ENCODE measurements around the gene PTPRD.
"Not testable (repeated sequence)": the region's sequence is repeated elsewhere in the genome, so short reads cannot be mapped to it uniquely, and the experiment has no call there.

PTPRD gene

DNA sequence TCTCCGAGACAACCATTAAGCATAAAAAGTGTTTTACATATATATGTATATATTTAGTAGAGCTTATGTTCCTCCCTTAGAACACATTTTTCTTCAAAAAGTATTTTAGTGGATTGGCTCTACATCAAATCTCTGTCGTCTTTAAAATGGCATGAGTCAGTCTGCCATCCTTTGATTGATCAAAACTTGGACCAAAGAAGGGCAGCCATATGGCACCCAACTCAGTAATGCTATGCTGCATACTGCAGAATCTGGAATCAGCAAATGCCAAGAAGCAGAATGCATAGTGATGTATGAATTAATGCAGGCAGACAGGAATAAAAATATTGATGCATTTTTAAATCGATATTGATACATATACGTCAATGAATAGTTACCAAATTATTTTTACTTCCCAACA is 1074.4 kb downstream of the PTPRD start:
- in situ Hi-C loops (cut with MboI; ENCODE audit: low sequenced_read_pairs): no loop called here

DNA sequence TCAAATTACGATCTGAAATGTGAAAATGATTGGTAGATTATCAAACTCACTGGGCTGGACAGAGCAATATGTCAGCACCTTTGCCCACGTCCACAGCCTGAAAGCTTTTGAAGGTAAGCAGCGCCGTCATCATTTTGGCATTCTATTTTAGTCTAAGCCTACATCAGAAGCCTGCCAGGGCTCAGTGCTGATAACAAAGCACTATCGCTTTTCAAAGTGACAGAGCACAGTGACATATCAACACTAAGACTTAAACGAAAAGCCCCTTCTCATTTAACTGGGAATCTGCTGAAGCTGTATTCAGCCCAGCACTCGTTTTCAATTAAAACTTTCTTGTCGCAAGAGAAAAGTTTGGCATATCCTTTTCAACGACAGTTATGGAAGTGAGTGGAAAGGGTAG is 1076.3 kb downstream of the PTPRD start:
- in situ Hi-C loops (cut with MboI; ENCODE audit: low sequenced_read_pairs): no loop called here

DNA sequence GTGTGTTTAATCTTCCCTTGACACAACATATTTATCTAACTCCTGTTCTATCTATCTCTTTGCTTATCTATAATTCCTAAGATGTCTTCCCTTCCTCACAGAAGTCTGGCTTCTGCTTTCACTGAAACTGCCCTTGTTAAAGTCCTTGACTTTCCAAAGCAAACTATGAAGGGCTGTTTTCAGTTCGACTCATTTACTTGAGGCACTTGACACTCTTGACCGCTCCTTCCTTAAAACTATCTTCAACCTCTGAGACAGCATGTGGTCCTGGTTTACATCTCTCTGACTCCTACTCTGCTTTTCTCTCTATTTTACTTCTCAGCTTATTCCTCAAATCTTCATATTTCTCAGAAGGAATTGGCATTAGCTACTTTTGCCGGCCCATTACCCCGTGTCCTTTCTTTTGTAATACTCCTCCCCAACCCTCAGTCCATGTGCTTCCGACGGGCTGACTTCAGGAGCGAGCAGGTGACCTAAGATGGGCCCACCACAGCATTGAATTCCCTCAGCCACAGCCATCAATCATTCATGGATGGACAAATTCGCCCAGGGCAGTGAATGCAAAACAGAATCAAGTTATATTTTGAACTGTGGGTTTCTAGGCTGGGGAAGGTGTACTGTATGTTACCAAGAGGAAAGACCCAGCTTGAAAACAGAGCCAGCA is 1089.2 kb downstream of the PTPRD start:
- in situ Hi-C loops (cut with MboI; ENCODE audit: low sequenced_read_pairs): no loop called here

DNA sequence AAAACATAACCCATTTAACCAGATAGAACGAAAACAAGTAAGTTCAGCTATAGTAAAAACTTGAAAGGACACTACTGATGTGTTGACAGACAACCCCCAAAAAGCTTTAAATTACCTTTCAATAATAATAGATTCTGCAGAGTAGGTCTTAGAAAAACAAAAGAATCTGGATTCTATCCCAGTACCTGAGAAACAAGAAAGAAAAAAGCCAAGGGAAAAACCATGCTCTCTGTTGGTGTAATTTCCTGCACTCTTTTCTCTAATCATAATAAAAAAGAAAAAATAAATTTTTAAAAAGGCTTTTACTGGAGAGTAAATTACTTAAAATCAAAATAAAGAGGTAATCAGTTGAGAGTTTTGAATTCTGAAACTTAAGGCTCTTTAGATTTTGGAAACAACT is 1090.4 kb downstream of the PTPRD start:
- in situ Hi-C loops (cut with MboI; ENCODE audit: low sequenced_read_pairs): no loop called here

DNA sequence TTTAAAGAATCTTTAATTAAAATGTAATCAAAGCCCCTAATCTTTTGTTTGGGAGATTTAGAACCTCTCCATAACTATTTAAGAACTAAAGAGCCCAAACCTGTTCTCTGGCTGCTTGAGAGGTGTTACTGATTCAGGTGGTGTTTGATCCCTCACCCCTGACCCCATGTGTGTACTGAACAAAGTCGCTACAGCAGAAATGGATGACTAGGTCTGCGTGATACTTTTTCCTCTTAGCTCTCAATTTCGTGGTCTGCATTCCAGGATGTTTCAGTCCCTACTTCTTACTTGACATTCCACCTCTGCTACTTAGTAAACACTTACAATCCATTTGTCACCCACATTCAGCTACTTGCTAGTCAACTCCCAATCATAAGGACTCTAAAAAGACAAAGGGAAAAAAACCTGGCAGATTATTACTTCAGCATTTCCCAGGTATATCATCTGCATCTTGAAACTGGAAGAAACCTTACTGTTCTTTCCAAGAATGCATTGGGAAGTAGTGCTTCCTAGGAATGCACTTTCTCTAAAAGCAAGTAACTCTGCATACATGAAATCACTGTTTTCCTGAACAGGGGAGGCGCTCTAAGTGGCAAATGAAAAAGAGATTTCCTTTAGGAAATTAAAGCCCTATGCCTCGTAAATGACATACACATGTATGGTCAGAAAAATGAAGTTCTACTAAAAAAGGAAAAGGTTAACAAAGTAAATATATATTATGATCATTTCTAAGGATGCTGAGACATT is 1091.6 kb downstream of the PTPRD start:
- in situ Hi-C loops (cut with MboI; ENCODE audit: low sequenced_read_pairs): no loop called here

DNA sequence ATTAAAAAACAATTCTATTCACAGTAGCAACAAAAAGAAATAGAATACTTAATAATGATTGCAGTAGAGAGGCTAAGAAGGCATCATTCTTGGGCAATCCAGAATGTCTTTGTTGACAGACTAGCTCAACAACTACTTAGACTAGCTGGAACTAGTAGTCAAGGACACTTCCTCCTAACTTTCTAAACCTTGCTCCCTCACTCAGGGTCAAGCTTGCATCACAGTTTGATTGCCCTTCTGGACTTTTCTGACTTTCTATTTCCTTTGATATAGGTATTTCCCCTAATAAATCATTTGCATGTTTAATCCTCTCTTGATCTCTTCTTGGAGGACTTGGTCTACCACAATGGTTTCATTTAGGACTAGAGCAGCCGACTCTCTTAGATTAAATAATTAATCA is 1107.9 kb downstream of the PTPRD start:
- in situ Hi-C loops (cut with MboI; ENCODE audit: low sequenced_read_pairs): no loop called here

DNA sequence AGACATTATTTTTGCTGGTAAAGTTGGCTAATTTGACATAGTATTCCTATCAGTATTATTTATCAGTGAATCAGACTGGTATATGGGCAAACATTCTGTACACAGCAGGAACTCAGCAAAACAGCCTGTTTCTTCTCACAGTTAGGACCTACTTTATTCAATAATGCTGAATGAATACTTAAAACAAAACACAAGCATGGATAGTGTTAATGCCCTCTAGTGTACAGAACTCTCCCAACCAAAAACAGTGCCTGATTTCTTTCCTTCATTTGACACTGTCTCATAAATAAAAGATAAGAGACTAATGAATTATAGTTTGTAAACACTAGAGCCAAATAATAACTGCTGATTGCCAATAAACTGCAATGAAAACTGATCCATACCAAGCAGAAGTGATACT is 1113.3 kb downstream of the PTPRD start:
- in situ Hi-C loops (cut with MboI; ENCODE audit: low sequenced_read_pairs): no loop called here

GRCh38 chr9:9498846-9499245 is 1114.0 kb downstream of the PTPRD start:
- in situ Hi-C loops (cut with MboI; ENCODE audit: low sequenced_read_pairs): no loop called here

GRCh38 chr9:9498128-9498527 is 1114.7 kb downstream of the PTPRD start:
- in situ Hi-C loops (cut with MboI; ENCODE audit: low sequenced_read_pairs): no loop called here

DNA sequence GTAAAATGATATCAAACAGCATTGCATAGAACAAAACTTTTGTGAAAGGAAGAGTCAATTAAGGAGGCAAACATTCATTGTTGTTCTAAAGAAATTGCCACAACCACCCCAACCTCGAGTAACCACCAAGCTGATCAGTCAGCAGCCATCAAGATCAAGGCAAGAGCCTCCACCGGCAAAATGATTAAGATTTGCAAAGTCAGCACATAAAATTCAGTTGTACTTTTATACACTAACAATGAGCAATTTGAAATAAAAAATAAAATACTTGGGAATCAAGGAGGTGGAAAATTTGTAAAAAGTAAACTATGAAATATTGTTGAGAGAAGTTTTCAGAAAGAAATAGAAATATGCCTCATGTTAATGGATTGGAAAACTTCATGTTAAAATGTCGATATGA is 1118.5 kb downstream of the PTPRD start:
- in situ Hi-C loops (cut with MboI; ENCODE audit: low sequenced_read_pairs): no loop called here

DNA sequence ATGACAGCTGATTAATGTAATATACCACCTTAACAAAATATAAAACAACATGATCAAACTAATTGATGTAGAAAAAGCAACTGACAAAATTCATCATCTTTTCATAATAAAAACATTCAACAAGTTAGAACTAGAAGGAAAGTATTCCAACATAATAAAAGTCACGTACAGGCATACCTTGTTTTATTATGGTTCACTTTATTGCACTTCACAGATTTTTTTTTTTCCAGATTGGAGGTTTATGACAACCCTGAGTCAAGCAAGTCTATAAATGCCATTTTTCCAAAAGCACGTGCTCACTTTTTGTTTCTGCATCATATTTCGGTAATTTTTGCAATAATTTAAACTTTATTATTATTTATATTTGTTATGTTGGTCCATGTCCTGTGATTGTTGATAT is 1120.3 kb downstream of the PTPRD start:
- in situ Hi-C loops (cut with MboI; ENCODE audit: low sequenced_read_pairs): no loop called here

GRCh38 chr9:9489183-9489582 is 1123.6 kb downstream of the PTPRD start:
- in situ Hi-C loops (cut with MboI; ENCODE audit: low sequenced_read_pairs): no loop called here

GRCh38 chr9:9483175-9483574 is 1129.6 kb downstream of the PTPRD start:
- in situ Hi-C loops (cut with MboI; ENCODE audit: low sequenced_read_pairs): no loop called here

DNA sequence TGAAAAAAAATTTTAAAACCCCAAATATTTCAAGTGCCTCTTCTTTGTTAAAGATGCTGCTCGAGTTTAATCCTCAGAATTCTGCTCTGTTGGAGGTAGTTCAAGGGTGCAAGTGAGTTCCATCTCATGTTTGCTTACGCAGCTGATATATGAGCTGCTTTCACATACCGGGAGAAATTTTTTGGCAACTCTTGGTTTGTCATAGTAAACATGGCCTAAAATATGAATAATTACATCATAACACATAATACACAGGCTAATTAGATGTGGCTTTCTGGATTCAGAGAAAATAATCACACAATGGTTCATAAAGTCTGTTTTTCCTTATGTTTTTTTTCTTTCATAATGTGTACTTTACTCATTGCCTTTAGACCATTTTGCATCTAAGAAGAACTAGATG is 1134.1 kb downstream of the PTPRD start:
- in situ Hi-C loops (cut with MboI; ENCODE audit: low sequenced_read_pairs): no loop called here

- in situ Hi-C loops (cut with MboI; ENCODE audit: low sequenced_read_pairs): no loop called here
Observed at GRCh38 chr9:9469271-9469670, 1143.5 kb downstream of the PTPRD start.

DNA sequence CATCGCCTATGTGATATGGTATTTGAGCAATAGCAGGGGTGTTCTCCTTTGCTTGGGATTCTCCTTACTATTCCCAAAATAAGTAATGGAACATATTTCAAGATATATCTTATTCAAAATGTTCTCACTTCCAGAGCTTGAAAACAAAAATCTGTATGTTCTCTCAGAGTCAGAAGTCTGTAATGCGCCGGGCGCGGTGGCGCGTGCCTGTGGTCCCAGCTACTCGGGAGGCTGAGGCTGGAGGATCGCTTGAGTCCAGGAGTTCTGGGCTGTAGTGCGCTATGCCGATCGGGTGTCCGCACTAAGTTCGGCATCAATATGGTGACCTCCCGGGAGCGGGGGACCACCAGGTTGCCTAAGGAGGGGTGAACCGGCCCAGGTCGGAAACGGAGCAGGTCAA is 1170.9 kb downstream of the PTPRD start:
- in situ Hi-C loops (cut with MboI; ENCODE audit: low sequenced_read_pairs): not testable (repeated sequence)

DNA sequence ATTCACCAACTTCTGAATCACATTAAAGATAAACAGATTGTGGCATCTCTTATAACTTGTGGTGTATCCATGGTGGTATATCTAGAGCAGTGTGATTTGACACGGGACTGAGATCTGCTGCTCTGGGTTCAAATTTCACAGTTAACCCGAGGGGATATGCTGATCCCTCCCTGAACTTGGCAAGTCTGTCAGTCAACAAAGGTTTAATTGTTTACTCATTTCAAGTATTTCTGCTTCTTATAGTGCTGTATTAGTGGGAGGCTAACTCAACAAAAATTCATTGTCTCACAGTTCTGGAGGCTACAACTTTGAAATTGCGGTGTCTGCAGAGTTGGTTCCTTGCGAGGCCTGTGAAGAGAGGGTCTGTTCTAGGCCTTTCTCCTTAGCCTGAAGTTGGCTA is 1175.2 kb downstream of the PTPRD start:
- in situ Hi-C loops (cut with MboI; ENCODE audit: low sequenced_read_pairs): no loop called here

DNA sequence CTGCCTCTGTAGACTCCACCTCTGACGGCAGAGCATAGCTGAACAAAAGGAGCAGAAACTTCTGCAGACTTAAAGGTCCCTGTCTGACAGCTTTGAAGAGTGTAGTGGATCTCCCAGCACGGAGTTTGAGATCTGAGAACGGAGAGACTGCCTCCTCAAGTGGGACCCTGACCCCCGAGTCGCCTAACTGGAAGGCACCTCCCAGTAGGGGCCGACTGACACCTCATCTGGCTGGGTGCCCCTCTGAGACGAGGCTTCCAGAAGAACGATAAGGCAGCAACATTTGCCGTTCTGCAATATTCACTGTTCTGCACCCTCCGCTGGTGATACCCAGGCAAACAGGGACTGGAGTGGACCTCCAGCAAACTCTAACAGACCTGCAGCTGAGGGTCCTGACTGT is 1186.3 kb downstream of the PTPRD start:
- in situ Hi-C loops (cut with MboI; ENCODE audit: low sequenced_read_pairs): not testable (repeated sequence)

DNA sequence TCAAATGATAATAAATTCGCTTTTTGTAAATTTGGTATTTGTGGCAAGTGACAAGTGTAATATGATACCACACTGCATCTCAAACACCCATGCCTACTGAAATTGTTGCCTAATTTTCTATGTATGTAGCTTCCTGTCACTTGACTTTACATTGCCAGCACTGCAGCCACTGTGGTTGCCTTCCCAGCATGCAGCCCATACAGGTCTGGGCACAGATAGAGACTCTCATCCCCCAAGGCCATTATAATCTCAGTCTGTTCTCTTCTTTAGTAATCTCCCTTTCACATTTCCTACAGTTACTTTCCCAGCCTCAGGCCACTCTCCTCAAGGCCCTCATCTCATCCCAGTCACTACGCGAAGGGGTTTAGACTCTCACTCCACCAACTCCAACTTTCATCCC is 1200.6 kb downstream of the PTPRD start:
- in situ Hi-C loops (cut with MboI; ENCODE audit: low sequenced_read_pairs): no loop called here

GRCh38 chr9:9410736-9411135 is 1202.1 kb downstream of the PTPRD start:
- in situ Hi-C loops (cut with MboI; ENCODE audit: low sequenced_read_pairs): no loop called here

- in situ Hi-C loops (cut with MboI; ENCODE audit: low sequenced_read_pairs): no loop called here
Observed at GRCh38 chr9:9399982-9400381, 1212.8 kb downstream of the PTPRD start.

- in situ Hi-C loops (cut with MboI; ENCODE audit: low sequenced_read_pairs): no loop called here
Observed at GRCh38 chr9:9396518-9396917, 1216.3 kb downstream of the PTPRD start.

DNA sequence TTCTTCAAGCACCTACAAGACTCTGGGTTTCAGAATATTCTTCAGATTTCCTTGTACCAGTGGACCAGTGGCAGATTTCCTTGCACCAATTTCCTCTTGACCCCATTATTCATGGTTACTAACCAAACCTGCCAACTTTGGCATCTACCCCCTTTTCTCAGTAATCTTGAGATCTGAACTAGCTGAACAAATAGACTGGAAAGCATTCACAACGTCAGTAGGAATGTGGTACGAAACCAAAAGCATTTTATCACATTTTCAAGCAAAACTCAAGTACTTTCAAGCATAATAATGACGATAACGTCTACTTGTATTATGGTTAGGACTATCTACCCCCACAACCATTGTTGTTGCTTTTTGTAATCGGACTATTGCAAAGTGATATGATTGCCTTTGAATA is 1217.3 kb downstream of the PTPRD start:
- in situ Hi-C loops (cut with MboI; ENCODE audit: low sequenced_read_pairs): no loop called here
